Aorta (tissue), 5 donors: ENCODE measurements around the gene FBXO24. TPM values are rescaled to one million over a fixed set of nuclear protein-coding genes. Genes with fewer than 3 reads are reported as not detected.

Source experiments
- ATAC-seq: fragments of 200-7000 bp; cut with Tn5 transposase; one replicate; pipeline ENCODE4 v1.9.1; 2022; ENCODE audit warnings: moderate library complexity; ENCODE audit not compliant: low FRiP score
- DNase-seq, 2 donors: peaks; one replicate each; pipeline ENCODE4 v3.0.0-alpha.2; 2020
- H3K27ac ChIP-seq, 2 donors: one replicate each; pipeline ENCODE4 v1.5.1; 2013; ENCODE audit warnings: low read length in 2 of 2, mild to moderate bottlenecking in 2 of 2, moderate library complexity in 2 of 2, control low read depth in 1 of 2, inconsistent platforms in 1 of 2, low read depth in 1 of 2
- H3K27me3 ChIP-seq, 2 donors: one replicate each; pipeline ENCODE4 v1.6.1; 2013; ENCODE audit warnings: control low read depth in 1 of 2, low read length in 1 of 2, mild to moderate bottlenecking in 1 of 2, moderate library complexity in 1 of 2; ENCODE audit not compliant: insufficient read depth in 2 of 2, control insufficient read depth in 1 of 2
- H3K36me3 ChIP-seq, 2 donors: one replicate each; pipeline ENCODE4 v1.6.1; 2013; ENCODE audit warnings: control low read depth in 1 of 2, low read length in 1 of 2, mild to moderate bottlenecking in 1 of 2; ENCODE audit not compliant: insufficient read depth in 2 of 2, control insufficient read depth in 1 of 2
- H3K4me1 ChIP-seq, 2 donors: one replicate each; pipeline ENCODE4 v1.6.1; 2013; ENCODE audit warnings: low read length in 2 of 2, control low read depth in 1 of 2, mild to moderate bottlenecking in 1 of 2, moderate library complexity in 1 of 2; ENCODE audit not compliant: insufficient read depth in 2 of 2, control insufficient read depth in 1 of 2
- H3K4me3 ChIP-seq, 2 donors: one replicate each; pipeline ENCODE4 v1.5.1; 2013; ENCODE audit warnings: low read length in 2 of 2, control low read depth in 1 of 2, mild to moderate bottlenecking in 1 of 2
- H3K9me3 ChIP-seq: one replicate; pipeline ENCODE4 v1.6.1; 2013; ENCODE audit warnings: mild to moderate bottlenecking, low read length; ENCODE audit not compliant: control insufficient read depth
- WGBS, 2 donors: extraction: QIAGEN DNeasy Blood & Tissue Kit; methylation state at CpG; one replicate each; pipeline ENCODE4 v1.1.7; 2013; 5-methylcytosine and 5-hydroxymethylcytosine counted together
- intact Hi-C, 2 donors: fragments of 100-400 bp; cut with DNase I; formaldehyde crosslinking; loops; one replicate each; pipeline versions ENCODE4 v1.14.2 to v1.15.0; 2022
- polyA plus RNA-seq, 2 donors: library from polyadenylated mRNA; stranded (reverse); fragments of 200-250 nt; gene quantifications; one replicate each; pipeline ENCODE4 v1.2.3, GENCODE V29; 2013
- total RNA-seq, 2 donors: library from RNA; stranded (reverse); fragmentation: NEBNext Ultra II Directional; extraction: Animal tissue kit (Norgen Biotek cat#: 25700); gene quantifications; one replicate each; pipeline ENCODE4 v1.2.1, GENCODE V29; 2021
- donor health status: healthy with polysubstance abuse.
- donor health status: Bipolar disorder and iron deficiency.
- donor health status: DM: no; HTN: no; CAD: no.
- donor health status: DM: no; HTN: no; CAD: no.
- donor health status: DM: yes; HTN: yes; CAD: no.

Gene FBXO24
- total and polyA plus RNA-seq, 4 donors: 0.81 to 1.2 TPM; not detected in 2

GRCh38 chr7:100552532-100552931, 33.6 kb upstream of the FBXO24 start:
- no peaks in the 10 kb centered on the region for H3K4me1 ChIP-seq
- H3K27me3 ChIP-seq: no peaks in the 10 kb centered on the region
- no peak overlapping the region for H3K27ac ChIP-seq
- H3K9me3 ChIP-seq: no peaks in the 10 kb centered on the region
- H3K36me3 ChIP-seq: peaks cover 0 to 6% of the 10 kb centered on the region in 2 donors
- H3K4me3 ChIP-seq: no peak overlapping the region
- DNase-seq (no peak), ATAC-seq (no peak)
- intact Hi-C loops: no loop called here
- 94 to 98% methylated on average over 2 of the region's 2 CpGs for WGBS, 2 donors

GRCh38 chr7:100553032-100553431, 33.1 kb upstream of the FBXO24 start:
- ATAC-seq: no peak
- Histone ChIP-seq H3K4me1 (no peaks in the 10 kb centered on the region), H3K36me3 (peaks cover 0 to 6% of the 10 kb centered on the region in 2 donors), H3K27me3 (no peaks in the 10 kb centered on the region), H3K4me3 (no peak overlapping the region), H3K9me3 (no peaks in the 10 kb centered on the region), H3K27ac (no peak overlapping the region)
- WGBS, 2 donors: 90 to 98% methylated on average over 3 of the region's 3 CpGs
- intact Hi-C loops: no loop called here
- no peak for DNase-seq

- no peak overlapping the region for H3K4me3 ChIP-seq
- DNase-seq (no peak), ATAC-seq (no peak)
- H3K36me3 ChIP-seq: peaks cover 0 to 6% of the 10 kb centered on the region in 2 donors
- H3K27ac ChIP-seq: no peak overlapping the region
- intact Hi-C loops: no loop called here
- no peaks in the 10 kb centered on the region for H3K4me1 ChIP-seq
- H3K27me3 ChIP-seq: no peaks in the 10 kb centered on the region
- whole genome bisulfite sequencing, 2 donors: 83% methylated on average over 5 of the region's 5 CpGs
- no peaks in the 10 kb centered on the region for H3K9me3 ChIP-seq
These were observed 30.4 kb upstream of the FBXO24 start for GRCh38 chr7:100555701-100556100.

- Histone ChIP-seq H3K4me1 (no peaks in the 10 kb centered on the region), H3K27me3 (no peaks in the 10 kb centered on the region), H3K36me3 (peaks cover 0 to 6% of the 10 kb centered on the region in 2 donors), H3K9me3 (no peaks in the 10 kb centered on the region), H3K27ac (no peak overlapping the region), H3K4me3 (no peak overlapping the region)
- DNase-seq: peak in 1 of 2 donors; percentile 46
- intact Hi-C loops: no loop called here
- 69 to 73% methylated on average over 4 of the region's 4 CpGs for WGBS, 2 donors
- ATAC-seq: no peak
These were observed 29.6 kb upstream of the FBXO24 start for GRCh38 chr7:100556541-100556940.

GRCh38 chr7:100559127-100559526, 27.0 kb upstream of the FBXO24 start:
- ATAC-seq (no peak), DNase-seq (peak in 1 of 2 donors; percentile 26)
- WGBS, 2 donors: 78 to 79% methylated on average over 4 of the region's 4 CpGs
- no peak overlapping the region for H3K27ac ChIP-seq
- peaks cover 0 to 5% of the 10 kb centered on the region in 2 donors for H3K36me3 ChIP-seq
- H3K4me1 ChIP-seq: no peaks in the 10 kb centered on the region
- H3K9me3 ChIP-seq: no peaks in the 10 kb centered on the region
- H3K4me3 ChIP-seq: no peak overlapping the region
- intact Hi-C loops: loop anchor here (2.0 kb wide), 2 partner anchors 90 to 92 kb away; no protein-coding TSS in a partner anchor
- no peaks in the 10 kb centered on the region for H3K27me3 ChIP-seq

- 94 to 98% methylated on average over 12 of the region's 12 CpGs for WGBS, 2 donors
- Histone ChIP-seq H3K27ac (no peak overlapping the region), H3K27me3 (no peaks in the 10 kb centered on the region), H3K36me3 (peaks cover 0 to 3% of the 10 kb centered on the region in 2 donors), H3K4me3 (no peak overlapping the region), H3K4me1 (no peaks in the 10 kb centered on the region), H3K9me3 (no peaks in the 10 kb centered on the region)
- ATAC-seq: no peak
- DNase-seq: peak in 1 of 2 donors; percentile 66
- intact Hi-C loops: loop anchor here in 1 of 2 donors (2.0 kb wide), 1 partner anchor 129 kb away; no protein-coding TSS in a partner anchor
These were observed 24.5 kb upstream of the FBXO24 start for GRCh38 chr7:100561491-100562194.

- 90 to 91% methylated on average over 26 of the region's 26 CpGs for WGBS, 2 donors
- no peaks in the 10 kb centered on the region for H3K9me3 ChIP-seq
- peaks cover 0 to 3% of the 10 kb centered on the region in 2 donors for H3K36me3 ChIP-seq
These were observed 23.7 kb upstream of the FBXO24 start for GRCh38 chr7:100562195-100563099.

GRCh38 chr7:100563100-100563564, 23.0 kb upstream of the FBXO24 start:
- DNase-seq (peak in 1 of 2 donors; percentile 39), ATAC-seq (no peak)
- Histone ChIP-seq H3K9me3 (no peaks in the 10 kb centered on the region), H3K4me3 (no peak overlapping the region), H3K27me3 (no peaks in the 10 kb centered on the region), H3K27ac (no peak overlapping the region), H3K36me3 (peaks cover 0 to 3% of the 10 kb centered on the region in 2 donors), H3K4me1 (no peaks in the 10 kb centered on the region)
- 92 to 94% methylated on average over 8 of the region's 8 CpGs for WGBS, 2 donors
- intact Hi-C loops: loop anchor here in 1 of 2 donors (2.0 kb wide), 1 partner anchor 128 kb away; no protein-coding TSS in a partner anchor

More at GRCh38 chr7:100562195-100563099, 23.7 kb upstream of the FBXO24 start:
- peak; percentile 48 to 72 for DNase-seq
- Histone ChIP-seq H3K27ac (no peak overlapping the region), H3K4me3 (no peak overlapping the region), H3K27me3 (no peaks in the 10 kb centered on the region), H3K4me1 (no peaks in the 10 kb centered on the region)
- ATAC-seq: no peak
- intact Hi-C loops: loop anchor here in 1 of 2 donors (2.0 kb wide), 1 partner anchor 128 kb away; no protein-coding TSS in a partner anchor
